ENCODE data around the gene PDE2A.

PDE2A gene

GRCh38 chr11:72534371-72535193, 139.6 kb downstream of the PDE2A start:
- no peak for DNase-seq

- DNase-seq = no peak
Observed at GRCh38 chr11:72529068-72529467, 145.2 kb downstream of the PDE2A start.

- DNase-seq = no peak
Observed at GRCh38 chr11:72528121-72528520, 146.1 kb downstream of the PDE2A start.
